Mesodermal cell (in vitro differentiated cells): ENCODE results near the gene SUMO2.
"Not testable (repeated sequence)": the region's sequence is repeated elsewhere in the genome, so short reads cannot be mapped to it uniquely, and the experiment has no call there.

Experiments used
- H3K27ac ChIP-seq: 2 replicates; pipeline ENCODE4 v1.7.0; 2013; ENCODE audit warnings: mild to moderate bottlenecking, low read depth, low read length, moderate library complexity; ENCODE audit not compliant: severe bottlenecking
- H3K36me3 ChIP-seq: 2 replicates; pipeline ENCODE4 v1.7.1; 2013; ENCODE audit warnings: mild to moderate bottlenecking, low read length, moderate library complexity; ENCODE audit not compliant: control insufficient read depth, insufficient read depth
- H3K4me1 ChIP-seq: one replicate; pipeline ENCODE4 v1.7.1; 2013; ENCODE audit warnings: mild to moderate bottlenecking, low read length; ENCODE audit not compliant: insufficient read depth, control insufficient read depth, poor library complexity, severe bottlenecking
- H3K4me3 ChIP-seq: 2 replicates; pipeline ENCODE4 v1.7.0; 2013; ENCODE audit warnings: low read length, control low read depth, mild to moderate bottlenecking; ENCODE audit not compliant: insufficient read depth, poor library complexity, severe bottlenecking; ENCODE audit errors: extremely low read depth
- H3K9me3 ChIP-seq: 2 replicates; pipeline ENCODE4 v1.7.1; 2013; ENCODE audit warnings: mild to moderate bottlenecking, low read length, moderate library complexity; ENCODE audit not compliant: control insufficient read depth
- WGBS, 2 experiments: methylation state at CpG; one replicate each; pipeline ENCODE4 v1.1.5; 2013; ENCODE audit warnings: missing lambda C conversion rate in 2 of 2; ENCODE audit not compliant: insufficient coverage in 2 of 2; 5-methylcytosine and 5-hydroxymethylcytosine counted together

SUMO2 gene

GRCh38 chr17:75182319-75182568 lies 515 bp downstream of the SUMO2 start:
- peaks cover 44% of the 10 kb centered on the region for H3K36me3 ChIP-seq
- 0 to 1% methylated on average over 29 to 32 of the region's 33 CpGs for WGBS, 2 experiments
- no peaks in the 10 kb centered on the region for H3K9me3 ChIP-seq
- peak overlapping the region; percentile 96 for H3K27ac ChIP-seq
- H3K4me1 ChIP-seq, result peaks cover 2% of the 10 kb centered on the region
- peak overlapping the region; percentile 97 for H3K4me3 ChIP-seq

- 1 to 2% methylated on average over 28 to 34 of the region's 34 CpGs for WGBS, 2 experiments
Measured at GRCh38 chr17:75181608-75182318, 996 bp downstream of the SUMO2 start.

DNA sequence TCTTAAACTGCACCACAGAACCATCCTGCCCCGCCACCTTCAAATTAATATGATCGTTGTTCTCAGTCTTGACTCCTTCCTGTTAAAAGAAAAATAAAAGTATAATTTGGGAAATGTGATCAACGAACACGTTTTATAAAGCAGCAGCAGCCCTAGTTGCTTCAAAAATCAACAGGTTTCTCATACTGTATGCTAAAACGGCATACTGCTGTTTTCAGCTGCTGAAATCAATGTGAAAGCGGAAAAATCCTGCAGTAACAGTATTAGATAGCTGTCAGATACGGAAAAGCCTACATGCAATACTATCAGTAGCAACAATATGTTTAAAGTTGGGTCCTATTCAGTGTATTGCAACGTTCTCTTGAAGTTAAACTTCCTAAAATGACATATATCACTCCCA lies 1.6 kb downstream of the SUMO2 start:
- peak overlapping the region; percentile 97 for H3K4me3 ChIP-seq
- peaks cover 2% of the 10 kb centered on the region for H3K4me1 ChIP-seq
- no peak overlapping the region for H3K27ac ChIP-seq
- 30 to 50% methylated on average over 3 to 4 of the region's 8 CpGs for WGBS, 2 experiments
- peaks cover 54% of the 10 kb centered on the region for H3K36me3 ChIP-seq
- no peaks in the 10 kb centered on the region for H3K9me3 ChIP-seq

More at GRCh38 chr17:75181608-75182318, 996 bp downstream of the SUMO2 start:
- peak overlapping the region; percentile 96 for H3K27ac ChIP-seq
- H3K4me3 ChIP-seq, result peak overlapping the region; percentile 97
- H3K4me1 ChIP-seq, result peaks cover 2% of the 10 kb centered on the region
- no peaks in the 10 kb centered on the region for H3K9me3 ChIP-seq
- H3K36me3 ChIP-seq, result peaks cover 48% of the 10 kb centered on the region

GRCh38 chr17:75178453-75178852 lies 4.3 kb downstream of the SUMO2 start:
- H3K36me3 ChIP-seq, result peaks cover 81% of the 10 kb centered on the region
- peaks cover 2% of the 10 kb centered on the region for H3K4me1 ChIP-seq
- H3K27ac ChIP-seq, result no peak overlapping the region
- H3K4me3 ChIP-seq, result no peak overlapping the region
- WGBS, 2 experiments, result 90 to 92% methylated on average over 2 to 3 of the region's 6 CpGs
- H3K9me3 ChIP-seq, result no peaks in the 10 kb centered on the region

GRCh38 chr17:75176625-75177024 lies 6.1 kb downstream of the SUMO2 start:
- Histone ChIP-seq H3K27ac (no peak overlapping the region), H3K36me3 (peaks cover 94% of the 10 kb centered on the region), H3K4me1 (peaks cover 2% of the 10 kb centered on the region), H3K4me3 (no peak overlapping the region), H3K9me3 (no peaks in the 10 kb centered on the region)
- WGBS, 2 experiments, result 87 to 97% methylated on average over 3 of the region's 5 CpGs

DNA sequence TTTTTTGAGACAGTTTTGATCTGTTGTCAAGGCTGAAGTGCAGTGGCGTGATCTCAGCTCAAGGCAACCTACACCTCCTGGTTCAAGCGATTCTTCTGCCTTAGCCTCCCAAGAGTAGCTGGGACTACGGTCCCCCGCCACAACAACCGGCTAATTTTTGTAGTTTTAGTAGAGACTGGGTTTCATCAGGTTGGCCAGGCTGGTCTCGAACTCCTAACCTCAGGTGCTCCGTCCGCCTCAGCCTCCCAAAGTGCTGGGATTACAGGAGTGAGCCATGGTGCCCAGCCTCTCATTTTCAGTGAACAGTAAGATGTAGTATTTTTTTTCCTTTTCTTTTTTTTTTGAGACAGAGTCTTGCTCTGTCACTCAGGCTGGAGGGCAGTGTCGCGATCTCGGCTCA lies 7.8 kb downstream of the SUMO2 start:
- H3K36me3 ChIP-seq, result peaks cover 95% of the 10 kb centered on the region
- WGBS, 2 experiments, result 95 to 100% methylated on average over 9 to 11 of the region's 11 CpGs
- H3K4me1 ChIP-seq, result no peaks in the 10 kb centered on the region
- no peak overlapping the region for H3K27ac ChIP-seq
- no peak overlapping the region for H3K4me3 ChIP-seq
- H3K9me3 ChIP-seq, result no peaks in the 10 kb centered on the region

GRCh38 chr17:75173526-75173925 lies 9.2 kb downstream of the SUMO2 start:
- no peak overlapping the region for H3K4me3 ChIP-seq
- H3K9me3 ChIP-seq, result no peaks in the 10 kb centered on the region
- WGBS, 2 experiments, result 95 to 100% methylated on average over 2 of the region's 4 CpGs
- peaks cover 94% of the 10 kb centered on the region for H3K36me3 ChIP-seq
- no peak overlapping the region for H3K27ac ChIP-seq
- no peaks in the 10 kb centered on the region for H3K4me1 ChIP-seq

- WGBS, 2 experiments, result 90% methylated on average over 2 of the region's 4 CpGs; no CpG with 5 or more reads in 1 of the 2 experiments
- H3K4me3 ChIP-seq, result no peak overlapping the region
- no peak overlapping the region for H3K27ac ChIP-seq
- no peaks in the 10 kb centered on the region for H3K4me1 ChIP-seq
- H3K9me3 ChIP-seq, result no peaks in the 10 kb centered on the region
- peaks cover 84% of the 10 kb centered on the region for H3K36me3 ChIP-seq
Measured at GRCh38 chr17:75168998-75169397, 13.8 kb downstream of the SUMO2 start.

DNA sequence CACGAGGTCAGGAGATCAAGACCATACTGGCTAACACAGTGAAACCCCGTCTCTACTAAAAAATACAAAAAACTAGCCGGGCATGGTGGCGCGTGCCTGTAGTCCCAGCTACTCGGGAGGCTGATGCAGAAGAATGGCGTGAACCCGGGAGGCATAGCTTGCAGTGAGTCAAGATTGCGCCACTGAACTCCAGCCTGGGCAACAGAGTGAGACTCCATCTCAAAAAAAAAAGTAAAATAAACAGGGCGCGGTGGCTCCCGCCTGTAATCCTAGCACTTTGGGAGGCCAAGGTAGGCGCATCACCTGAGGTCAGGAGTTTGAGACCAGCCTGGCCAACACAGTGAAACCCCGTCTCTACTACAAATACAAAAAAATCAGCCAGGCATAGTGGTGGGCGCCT lies 18.2 kb downstream of the SUMO2 start:
- peaks cover 53% of the 10 kb centered on the region for H3K36me3 ChIP-seq
- H3K4me1 ChIP-seq, H3K4me3 ChIP-seq: not testable (repeated sequence)

GRCh38 chr17:75163074-75163473 lies 19.7 kb downstream of the SUMO2 start:
- Histone ChIP-seq H3K27ac (no peak overlapping the region), H3K4me3 (no peak overlapping the region), H3K9me3 (no peaks in the 10 kb centered on the region), H3K36me3 (peaks cover 44% of the 10 kb centered on the region), H3K4me1 (peaks cover 4% of the 10 kb centered on the region)
- WGBS, 2 experiments, result 87 to 97% methylated on average over 5 of the region's 5 CpGs

More for the DNA sequence above, 18.2 kb downstream of the SUMO2 start:
- H3K27ac ChIP-seq, H3K9me3 ChIP-seq: not testable (repeated sequence)
- WGBS, 2 experiments, result 82 to 98% methylated on average over 11 to 12 of the region's 15 CpGs

DNA sequence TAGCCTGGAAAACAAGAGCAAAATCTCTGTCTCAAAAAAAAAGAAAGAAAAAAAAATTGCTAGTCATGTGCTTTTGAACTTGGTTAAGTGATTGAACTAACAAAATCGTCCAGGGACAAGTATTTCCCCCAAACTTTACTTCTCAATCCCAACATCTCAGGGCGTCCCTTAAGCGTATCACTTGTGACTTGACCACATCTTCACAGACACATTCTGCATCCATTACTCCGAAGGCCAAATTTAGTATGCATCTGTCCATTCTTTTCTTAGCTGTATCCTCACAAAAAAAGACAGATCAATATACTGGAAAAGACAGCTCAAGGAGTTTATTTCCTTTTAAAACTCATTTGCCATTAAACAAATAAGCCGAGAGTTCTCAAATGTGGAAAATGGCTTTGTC lies 22.5 kb downstream of the SUMO2 start:
- peaks cover 5% of the 10 kb centered on the region for H3K4me1 ChIP-seq
- no peak overlapping the region for H3K27ac ChIP-seq
- H3K4me3 ChIP-seq, result no peak overlapping the region
- H3K9me3 ChIP-seq, result no peaks in the 10 kb centered on the region
- WGBS, 2 experiments, result 88 to 96% methylated on average over 4 of the region's 5 CpGs
- peaks cover 32% of the 10 kb centered on the region for H3K36me3 ChIP-seq
